RPMI8226 (cell line): ENCODE results near the gene GIN1.
A peak's percentile ranks its signal among the peaks of the same experiment; 100 is the strongest.
"Not testable (repeated sequence)": the region's sequence is repeated elsewhere in the genome, so short reads cannot be mapped to it uniquely, and the experiment has no call there.

Source experiments
- DNase-seq: peaks from one replicate; pipeline ENCODE4 v3.0.0-alpha.2; 2015

The GIN1 gene, protein sequence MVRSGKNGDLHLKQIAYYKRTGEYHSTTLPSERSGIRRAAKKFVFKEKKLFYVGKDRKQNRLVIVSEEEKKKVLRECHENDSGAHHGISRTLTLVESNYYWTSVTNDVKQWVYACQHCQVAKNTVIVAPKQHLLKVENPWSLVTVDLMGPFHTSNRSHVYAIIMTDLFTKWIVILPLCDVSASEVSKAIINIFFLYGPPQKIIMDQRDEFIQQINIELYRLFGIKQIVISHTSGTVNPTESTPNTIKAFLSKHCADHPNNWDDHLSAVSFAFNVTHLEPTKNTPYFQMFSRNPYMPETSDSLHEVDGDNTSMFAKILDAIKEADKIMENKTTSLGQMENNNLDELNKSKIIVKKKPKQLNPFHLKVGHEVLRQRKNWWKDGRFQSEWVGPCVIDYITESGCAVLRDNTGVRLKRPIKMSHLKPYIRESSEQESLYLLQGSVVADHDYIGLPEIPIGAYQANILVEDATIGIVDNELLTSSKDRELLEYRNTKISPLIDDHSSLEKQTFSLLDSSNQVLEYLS

GRCh38 chr5:103119765-103120606 is at the start of gene GIN1, which contains the start of gene PPIP5K2:
TSS of gene GIN1 (minus strand) at chr5:103120138. CDS start at chr5:103108707, 11,431 bp downstream.
TSS of gene PPIP5K2 (plus strand) at chr5:103120301. CDS start at chr5:103129590, 9,289 bp downstream.
- DNase-seq: peak; percentile 99

DNA sequence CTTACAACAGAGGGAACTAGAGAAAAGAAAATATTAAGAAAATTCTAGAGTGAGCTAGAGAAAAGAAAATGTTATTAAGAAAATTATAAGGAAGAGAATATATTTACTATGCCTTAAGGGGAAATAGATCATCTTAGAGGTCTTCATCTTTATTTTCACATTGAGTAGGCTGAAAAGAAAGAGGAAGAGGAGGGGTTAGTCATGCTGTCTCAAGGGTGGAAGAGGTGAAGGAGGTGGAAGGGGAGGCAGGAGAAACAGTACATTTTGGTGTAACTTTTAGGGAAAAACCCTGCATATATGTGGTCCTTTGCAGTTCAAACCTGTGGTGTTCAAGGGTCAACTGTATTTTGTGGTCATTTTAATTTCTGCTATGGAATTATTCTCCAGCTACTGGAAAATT is 46.8 kb upstream of the GIN1 start:
- DNase-seq: no peak

GRCh38 chr5:103151156-103151555 is 31.2 kb upstream of the GIN1 start:
- no peak for DNase-seq

DNA sequence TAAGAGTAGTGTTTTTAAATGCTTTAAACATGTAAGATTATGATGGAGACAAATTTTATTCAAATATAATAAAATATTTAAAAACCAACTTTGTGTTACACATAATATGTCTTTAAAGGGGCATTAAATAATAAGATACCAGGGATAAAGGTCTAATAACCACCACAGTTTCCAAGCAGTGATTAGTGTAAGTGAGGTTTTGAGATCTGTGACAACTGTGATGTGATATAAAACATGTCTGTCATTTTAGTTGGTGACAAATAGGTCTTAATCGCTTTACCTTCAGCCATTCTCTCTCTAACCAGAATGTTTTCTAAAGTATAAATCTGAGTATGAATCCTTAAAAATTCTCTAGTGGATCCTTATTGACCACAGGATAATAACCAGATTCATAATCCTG is 28.3 kb upstream of the GIN1 start:
- DNase-seq: no peak

DNA sequence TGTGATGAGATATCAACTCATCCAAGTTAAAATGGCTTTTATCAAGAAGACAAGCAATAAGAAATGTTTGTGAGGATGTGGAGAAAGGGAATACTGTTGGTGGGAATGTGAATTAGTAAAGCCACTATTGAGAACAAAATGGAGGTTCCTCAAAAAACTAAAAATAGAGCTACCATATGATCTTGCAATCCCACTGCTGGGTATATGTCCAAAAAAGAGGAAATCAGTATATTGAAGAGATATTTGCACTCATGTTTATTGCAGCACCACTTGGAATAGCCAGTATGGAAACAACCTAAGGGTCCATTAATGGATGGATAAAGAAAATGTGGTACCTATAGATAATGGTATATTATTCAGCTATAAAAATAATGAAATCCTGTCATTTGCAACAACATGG is 25.3 kb upstream of the GIN1 start:
- DNase-seq: no peak

- not testable (repeated sequence) for DNase-seq
These were observed 22.2 kb upstream of the GIN1 start for GRCh38 chr5:103142132-103142531.

DNA sequence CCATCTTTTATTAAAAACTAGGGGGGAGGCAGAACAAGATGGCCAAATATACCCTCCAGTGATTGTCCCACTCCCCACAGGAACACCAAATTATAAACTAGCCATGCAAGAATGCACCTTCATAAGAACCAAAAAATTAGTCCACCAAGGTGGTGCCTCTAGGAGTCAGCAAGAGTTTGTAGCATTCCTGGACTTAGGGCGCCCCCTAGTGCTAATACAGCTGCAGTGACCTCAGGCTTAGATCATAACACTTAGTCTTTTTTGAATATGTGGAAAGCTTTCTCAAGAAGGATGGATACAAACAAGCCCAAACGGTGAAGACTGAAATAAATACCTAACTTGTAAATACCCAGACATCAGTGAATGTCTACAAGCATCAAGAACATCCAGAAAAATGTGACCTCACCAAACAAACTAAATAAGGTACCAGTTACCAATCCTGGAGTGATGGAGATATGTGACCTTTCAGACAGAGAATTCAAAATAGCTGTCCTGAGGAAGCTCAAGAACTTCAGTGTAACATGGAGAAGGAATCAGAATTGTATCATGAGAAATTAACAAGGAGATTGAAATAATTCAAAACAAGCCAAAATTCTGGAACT is 19.4 kb upstream of the GIN1 start:
- peak; percentile 85 for DNase-seq

DNA sequence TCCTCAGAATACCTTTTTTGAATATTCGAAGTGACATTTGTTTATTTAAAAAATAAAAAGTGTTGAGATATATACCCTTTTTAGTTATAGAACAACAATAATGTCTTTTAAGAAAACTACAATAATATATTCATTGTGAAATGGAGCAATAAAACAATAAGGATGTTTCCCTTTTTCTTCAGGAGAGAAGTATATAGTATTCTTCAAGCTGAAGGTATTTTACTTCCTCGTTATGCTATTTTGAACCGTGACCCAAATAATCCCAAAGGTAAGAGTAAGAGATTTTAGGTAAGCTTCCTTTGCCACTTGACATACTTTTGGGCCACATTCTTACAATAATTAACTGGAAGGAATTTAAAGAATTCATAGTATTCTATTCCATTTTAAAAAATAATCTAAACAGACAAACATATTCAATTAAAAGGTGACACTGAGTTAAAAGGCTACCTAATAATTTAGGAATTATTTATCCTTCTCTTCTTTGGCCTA is 18.3 kb upstream of the GIN1 start:
- DNase-seq: no peak

DNA sequence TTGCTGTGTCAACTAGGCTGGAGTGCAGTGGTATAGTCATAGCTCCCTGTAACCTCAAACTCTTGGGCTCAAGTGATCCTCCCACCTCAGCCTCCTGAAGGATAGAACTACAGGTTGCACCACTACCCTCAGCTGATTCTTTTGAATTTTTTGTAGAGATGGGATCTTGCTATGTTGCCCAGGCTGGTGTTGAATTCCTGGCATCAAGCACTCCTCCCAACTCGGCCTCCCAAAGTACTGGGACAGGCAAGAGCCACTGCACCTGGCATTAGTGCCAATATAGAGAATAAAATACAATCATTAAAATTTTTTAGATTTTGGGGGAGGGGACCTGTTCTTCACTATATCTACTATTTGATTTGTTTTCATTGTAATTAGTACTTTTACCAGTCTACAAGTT is 15.5 kb upstream of the GIN1 start:
- no peak for DNase-seq

DNA sequence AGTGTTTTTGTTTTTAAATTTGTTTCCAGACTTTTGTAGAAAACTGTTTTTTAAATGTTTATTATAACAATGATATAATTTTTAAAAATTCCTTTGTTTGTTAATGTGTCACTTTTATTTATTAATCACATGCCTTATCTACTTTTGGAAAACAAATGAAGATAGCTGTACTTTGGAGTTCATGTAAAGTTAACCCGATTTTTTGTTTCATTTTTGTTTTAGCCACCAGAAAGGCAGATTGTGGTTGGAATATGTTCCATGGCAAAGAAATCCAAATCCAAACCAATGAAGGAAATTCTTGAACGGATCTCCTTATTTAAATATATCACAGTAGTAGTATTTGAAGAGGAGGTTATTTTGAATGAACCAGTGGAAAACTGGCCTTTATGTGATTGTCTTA is 13.3 kb upstream of the GIN1 start:
- no peak for DNase-seq

- no peak for DNase-seq
These were observed 12.7 kb upstream of the GIN1 start for GRCh38 chr5:103132684-103133083.

DNA sequence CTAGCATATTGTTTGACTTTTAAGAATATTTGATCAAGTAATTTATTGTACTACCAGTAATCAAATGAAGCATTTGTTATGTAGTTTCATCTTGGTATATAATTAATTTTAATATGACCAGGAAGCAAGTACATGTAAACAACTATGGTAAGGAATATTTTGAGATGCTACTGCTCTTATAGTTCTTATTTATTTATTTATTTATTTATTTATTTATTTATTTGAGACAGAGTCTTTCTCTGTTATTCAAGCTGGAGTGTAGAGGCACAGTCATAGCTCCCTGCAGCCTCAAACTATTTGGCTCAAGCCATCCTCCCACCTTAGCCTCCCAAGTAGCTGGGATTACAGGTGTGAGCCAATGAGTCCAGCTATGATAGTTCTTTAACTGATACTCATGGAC is 8.3 kb upstream of the GIN1 start:
- no peak for DNase-seq

DNA sequence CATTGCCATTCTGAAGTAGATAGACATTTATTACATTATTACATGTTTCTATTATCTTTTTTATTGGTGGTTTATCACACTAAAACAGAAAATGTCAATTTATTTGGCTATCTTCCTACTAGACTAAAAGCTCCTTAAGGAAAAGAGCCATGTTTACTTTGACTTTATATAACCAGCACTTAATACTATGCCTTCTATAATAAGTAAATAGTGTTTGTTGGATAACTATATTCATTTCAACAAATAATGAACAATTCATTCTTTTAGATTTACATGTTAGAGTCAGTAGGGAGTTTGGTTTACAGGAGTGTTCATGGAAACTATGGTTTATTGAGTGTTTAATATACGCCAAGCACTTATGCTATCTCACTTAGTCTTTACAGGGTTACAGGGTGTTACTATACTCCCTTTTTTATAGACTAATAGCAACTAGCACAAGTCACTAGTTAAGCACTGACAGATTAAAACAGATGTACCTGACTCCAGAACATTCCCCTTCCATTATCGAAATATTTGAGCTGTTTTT is 7.4 kb upstream of the GIN1 start:
- DNase-seq: no peak

DNA sequence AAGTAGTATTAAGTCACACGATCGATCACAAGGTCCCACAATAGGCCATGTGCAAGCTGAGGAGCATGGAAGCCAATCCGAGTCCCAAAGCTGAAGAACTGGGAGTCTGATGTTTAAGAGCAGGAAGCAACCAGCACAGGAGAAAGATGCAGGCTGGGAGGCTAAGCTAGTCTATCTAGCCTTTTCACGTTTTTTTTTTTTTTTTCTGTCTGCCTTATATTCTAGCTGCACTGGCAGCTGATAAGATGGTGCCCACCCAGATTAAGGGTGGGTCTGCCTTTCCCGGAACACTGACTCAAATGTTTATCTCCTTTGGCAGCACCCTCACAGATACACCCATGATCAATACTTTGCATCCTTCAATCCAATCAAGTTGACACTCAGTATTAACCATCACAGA is 6.6 kb upstream of the GIN1 start:
- DNase-seq: no peak

DNA sequence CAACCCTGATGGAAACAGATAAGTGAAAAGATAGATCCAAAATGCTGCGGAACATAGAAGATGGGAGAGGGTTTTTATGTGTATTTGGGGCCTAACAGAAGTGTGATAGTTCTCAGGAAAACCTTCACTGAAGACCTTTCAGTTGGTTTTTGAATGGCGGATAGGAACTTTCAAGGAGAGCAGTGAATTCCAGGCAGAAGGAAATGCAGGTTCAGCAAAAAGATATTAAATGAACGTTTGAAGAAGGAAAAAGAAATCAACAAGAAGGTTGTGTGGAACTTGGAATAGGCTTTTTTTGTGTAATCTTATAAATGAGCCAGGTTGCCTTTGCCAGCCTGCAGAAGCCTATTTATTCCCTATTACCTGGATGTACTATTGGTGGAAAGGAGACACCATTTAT is 2.3 kb upstream of the GIN1 start:
- no peak for DNase-seq

GRCh38 chr5:103120607-103121200 is 766 bp upstream of the GIN1 start:
- DNase-seq: peak; percentile 43

DNA sequence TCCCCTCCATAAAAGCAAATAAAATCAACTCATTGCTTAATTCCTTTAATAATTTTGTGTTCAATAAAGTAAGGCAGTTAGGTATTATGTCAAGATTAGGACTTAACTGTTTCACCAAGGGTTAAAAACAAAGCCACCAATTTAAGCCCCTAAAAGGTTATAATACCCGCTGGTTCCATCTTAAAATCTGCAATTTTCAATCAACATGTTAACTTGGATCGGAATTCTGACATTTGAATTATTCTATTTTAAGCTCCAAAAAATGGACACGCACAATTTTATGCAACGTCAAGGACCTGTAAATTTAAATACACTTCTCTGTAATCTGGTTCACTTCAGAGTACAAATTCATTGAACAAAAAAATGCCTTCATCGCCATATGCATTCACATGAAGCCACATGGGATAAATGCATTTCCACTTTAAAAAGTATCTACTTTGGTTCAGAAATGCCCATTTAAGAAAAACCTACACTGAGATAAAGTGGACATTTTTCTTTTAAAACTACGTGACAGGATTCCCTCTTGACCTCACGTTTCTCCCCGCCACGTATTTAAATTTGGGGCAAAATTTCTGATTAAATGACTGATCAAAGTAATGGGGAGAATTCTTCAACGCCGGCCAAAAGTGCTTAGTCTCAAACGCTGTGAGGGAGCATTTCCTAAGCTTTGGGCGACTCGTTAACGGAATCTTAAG is 721 bp downstream of the GIN1 start:
- peak; percentile 45 for DNase-seq

DNA sequence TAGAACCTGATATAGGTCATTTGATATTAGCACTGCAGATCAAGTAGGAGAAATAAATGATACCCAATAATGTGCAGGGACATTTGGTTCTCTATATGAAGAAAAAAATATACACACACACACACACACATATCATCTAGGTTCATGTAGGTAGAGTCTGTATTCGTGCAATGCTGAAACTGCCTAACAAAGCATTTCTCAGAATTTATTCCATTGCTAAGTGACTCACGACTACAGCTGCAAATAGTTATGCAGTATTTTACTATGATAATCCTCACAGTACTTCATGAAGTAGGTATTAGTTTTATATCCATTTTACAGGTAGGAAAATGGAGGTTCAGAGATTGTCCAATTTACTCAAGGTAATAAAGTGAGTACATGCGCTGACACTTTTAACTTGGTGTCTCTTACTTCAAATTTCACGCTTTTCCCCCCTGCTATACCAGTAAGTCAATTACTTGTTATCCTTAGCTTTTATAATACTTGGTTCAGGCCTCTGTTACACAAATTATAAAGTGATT is 2.4 kb downstream of the GIN1 start:
- DNase-seq: no peak

- DNase-seq: no peak
These were observed 5.5 kb downstream of the GIN1 start for GRCh38 chr5:103114440-103114839.

DNA sequence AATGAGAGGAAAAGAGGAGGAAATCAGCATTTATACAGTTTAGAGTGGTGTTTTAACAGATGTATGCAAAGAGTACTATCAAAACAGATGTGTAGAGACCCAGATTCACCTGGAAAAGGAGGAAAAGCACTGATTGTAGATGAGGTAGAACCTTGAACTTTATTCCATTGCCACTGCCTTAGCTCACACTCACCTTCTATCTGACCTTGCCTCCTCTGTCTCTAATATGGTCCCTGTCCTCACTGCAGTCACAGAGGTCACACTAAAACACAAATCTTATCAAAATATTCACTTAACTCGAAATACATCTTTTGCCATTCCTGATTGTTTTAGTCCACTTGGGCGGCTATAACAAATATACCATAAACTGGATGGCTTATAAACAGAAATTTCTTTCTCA is 7.0 kb downstream of the GIN1 start:
- no peak for DNase-seq

- no peak for DNase-seq
These were observed 8.5 kb downstream of the GIN1 start for GRCh38 chr5:103111468-103111867.

DNA sequence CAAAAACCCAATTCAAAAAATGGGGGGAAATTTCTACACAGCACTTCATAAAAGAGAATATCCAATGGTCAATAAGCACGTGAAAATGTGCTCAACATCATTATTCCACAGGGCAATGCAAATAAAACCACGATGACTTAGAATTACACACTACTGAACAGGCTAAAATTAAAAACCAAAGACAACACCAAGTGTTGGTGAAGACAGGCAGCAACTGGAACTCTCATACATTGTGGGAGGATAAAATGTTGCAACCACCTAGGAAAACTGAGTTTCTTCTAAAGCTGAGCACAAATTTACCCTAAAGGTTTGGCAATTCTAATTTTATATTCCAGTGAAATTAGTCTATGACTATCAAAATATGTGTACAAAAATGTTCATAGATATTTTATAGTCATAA is 9.5 kb downstream of the GIN1 start:
- DNase-seq: no peak
